PC-9 (cell line): ENCODE measurements around the gene HOXB5. TPM values are rescaled to one million over a fixed set of nuclear protein-coding genes. Genes with fewer than 3 reads are reported as not detected.

Experiments used
- BruUV-seq: library from RNA; stranded (reverse); fragments of 400-500 nt; replicated peaks from 2 replicates; lab custom pipeline; 2021; lab: Mats Ljungman, UMichigan
- CTCF ChIA-PET: fragments of 300-600 bp; sonication (Branson Sonifier 250); formaldehyde crosslinking; loops from one replicate; lab custom pipeline; 2022; ENCODE audit warnings: antibody characterized with exemption; lab: Charles Lee
- POLR2A ChIA-PET: fragments of 300-600 bp; sonication (Branson Sonifier 250); formaldehyde crosslinking; loops from one replicate; lab custom pipeline; 2022; ENCODE audit warnings: antibody characterized with exemption; ENCODE audit not compliant: unreplicated experiment; lab: Charles Lee
- DNase-seq, 2 experiments: peaks; one replicate each; pipeline versions ENCODE4 v3.0.0 to v3.0.0-alpha.2; 2015 to 2022; ENCODE audit warnings: mixed read lengths in 1 of 2
- H2AFZ ChIP-seq: fragments of 200-600 bp; sonication (generic); 2 replicates; pipeline ENCODE4 v1.8.1; 2017; ENCODE audit warnings: antibody characterized with exemption
- H3F3A ChIP-seq: fragments of 200-600 bp; sonication (generic); 2 replicates; pipeline ENCODE4 v1.8.1; 2017; ENCODE audit warnings: antibody characterized with exemption, mild to moderate bottlenecking, low read depth; ENCODE audit not compliant: insufficient read depth
- H3K27ac ChIP-seq: fragments of 200-600 bp; sonication (generic); 2 replicates; pipeline ENCODE4 v1.6.1; 2016; ENCODE audit warnings: mixed run types
- H3K27me3 ChIP-seq: fragments of 200-600 bp; sonication (generic); 2 replicates; pipeline ENCODE4 v1.6.1; 2016; ENCODE audit warnings: low read depth, mixed run types; ENCODE audit not compliant: insufficient read depth
- H3K36me3 ChIP-seq: fragments of 200-600 bp; sonication (generic); 2 replicates; pipeline ENCODE4 v1.6.1; 2016; ENCODE audit warnings: low read depth, mixed run types
- H3K4me1 ChIP-seq: fragments of 200-600 bp; sonication (generic); replicated peaks from 2 replicates; pipeline ENCODE4 v1.6.1; 2016; ENCODE audit warnings: mixed run types; ENCODE audit not compliant: insufficient read depth
- H3K4me2 ChIP-seq: fragments of 200-600 bp; sonication (generic); 2 replicates; pipeline ENCODE4 v1.6.1; 2017; ENCODE audit warnings: mixed run types
- H3K4me3 ChIP-seq: fragments of 200-600 bp; sonication (generic); 2 replicates; pipeline ENCODE4 v1.6.1; 2016; ENCODE audit warnings: mixed run types
- H3K79me2 ChIP-seq: fragments of 200-600 bp; sonication (generic); 2 replicates; pipeline ENCODE4 v1.6.1; 2017; ENCODE audit warnings: low read depth, mixed run types
- H3K9me2 ChIP-seq: fragments of 200-600 bp; sonication (generic); 2 replicates; pipeline ENCODE4 v1.8.1; 2017; ENCODE audit warnings: mild to moderate bottlenecking; ENCODE audit not compliant: insufficient read depth
- H3K9me3 ChIP-seq: fragments of 200-600 bp; sonication (generic); 2 replicates; pipeline ENCODE4 v1.8.1; 2016; ENCODE audit warnings: low read depth; ENCODE audit not compliant: insufficient read depth
- H4K20me1 ChIP-seq: fragments of 200-600 bp; sonication (generic); 2 replicates; pipeline ENCODE4 v1.8.1; 2017; ENCODE audit not compliant: insufficient read depth
- CTCF ChIP-seq: fragments of 200-600 bp; sonication (generic); conservative IDR thresholded peaks from 2 replicates; pipeline ENCODE4 v1.6.1; 2017; ENCODE audit warnings: mixed run types, antibody characterized with exemption, mild to moderate bottlenecking, moderate library complexity
- EZH2 ChIP-seq: fragments of 200-600 bp; sonication (generic); IDR thresholded peaks from 2 replicates; pipeline ENCODE4 v1.8.0; 2017; ENCODE audit warnings: antibody characterized with exemption, low read depth
- intact Hi-C: fragments of 100-400 bp; cut with micrococcal nuclease; formaldehyde crosslinking; loops from one replicate; pipeline ENCODE4 v1.10.0; 2022; ENCODE audit not compliant: unreplicated experiment
- total RNA-seq: library from RNA; stranded (reverse); gene quantifications from 2 replicates; pipeline ENCODE4 v1.2.3, GENCODE V29; 2021

Gene HOXB5
- total RNA-seq, 1 experiment from 2014 or later, result 12.9 TPM

- CTCF ChIA-PET, result no interaction called here
- intact Hi-C loops, result no loop called here
- no peak for DNase-seq
- no peaks in the 10 kb centered on the region for H3K27me3 ChIP-seq
- H3K4me3 ChIP-seq, result no peak overlapping the region
- peaks cover 38% of the 10 kb centered on the region for H3K79me2 ChIP-seq
- H3K9me2 ChIP-seq, result no peaks in the 10 kb centered on the region
- peaks cover 20% of the 10 kb centered on the region for H4K20me1 ChIP-seq
- H3F3A ChIP-seq, result 0 out of 2 replicates have a peak, but pooled peaks cover 5% of the 10 kb centered on the region
- peaks cover 7% of the 10 kb centered on the region for H3K36me3 ChIP-seq
- H3K4me2 ChIP-seq, result no peak overlapping the region
- H3K4me1 ChIP-seq, result no peaks in the 10 kb centered on the region
- no peak overlapping the region for H3K27ac ChIP-seq
- TF ChIP-seq EZH2, result no peak
- POLR2A ChIA-PET, result no interaction called here
- H3K9me3 ChIP-seq, result no peaks in the 10 kb centered on the region
- no TSS peak for BruUV-seq
- H2AFZ ChIP-seq, result no peak overlapping the region
Measured at GRCh38 chr17:48595278-48595999, 1.9 kb upstream of the HOXB5 start.

DNA sequence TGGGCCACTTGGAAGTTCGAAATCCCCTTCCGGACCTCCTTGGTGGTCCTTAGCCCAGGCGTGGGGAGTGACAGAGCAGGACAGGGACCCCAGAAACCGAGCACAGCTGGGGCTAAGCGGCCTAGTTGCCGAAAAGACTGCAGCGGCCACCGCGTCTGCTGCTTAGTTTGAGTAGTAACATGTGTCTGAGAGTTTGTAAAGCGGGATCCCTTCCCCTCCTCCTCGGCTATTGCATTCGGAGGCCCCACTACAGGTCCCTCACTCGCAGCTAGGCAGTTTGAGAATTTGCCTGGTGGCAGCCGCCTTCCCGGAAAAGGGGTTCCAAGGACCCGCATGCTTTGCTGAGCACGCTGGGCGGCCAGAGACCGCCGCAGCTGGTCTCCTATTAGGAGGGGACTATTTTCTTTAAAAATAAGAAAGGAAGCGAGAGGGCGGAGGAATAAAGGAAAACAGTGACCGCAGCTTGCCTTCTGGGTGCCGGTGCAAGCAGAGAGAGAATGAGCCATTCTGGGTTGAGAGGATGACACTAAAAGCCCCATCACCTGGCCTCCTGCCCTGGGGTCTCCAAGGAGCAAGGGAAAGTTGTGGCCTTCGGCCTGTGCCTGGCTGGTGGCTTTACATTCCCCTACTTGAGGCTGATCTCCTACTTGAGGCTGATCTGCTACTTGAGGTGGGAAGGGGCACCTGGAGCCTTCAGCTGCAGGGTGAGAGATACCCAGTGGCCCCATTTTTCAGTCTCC is 1.1 kb upstream of the HOXB5 start:
- H3K36me3 ChIP-seq, result peaks cover 7% of the 10 kb centered on the region
- BruUV-seq, result no TSS peak
- H4K20me1 ChIP-seq, result peaks cover 13% of the 10 kb centered on the region
- H3K27ac ChIP-seq, result no peak overlapping the region
- H3K4me3 ChIP-seq, result no peak overlapping the region
- CTCF ChIA-PET, result interaction anchor here (0.6 kb wide), 1 partner anchor 435 kb away, joined by 10 read pairs; no protein-coding TSS in a partner anchor
- H3K4me2 ChIP-seq, result no peak overlapping the region
- intact Hi-C loops, result no loop called here
- TF ChIP-seq EZH2 (no peak), CTCF (no peak)
- no peak for DNase-seq
- no peaks in the 10 kb centered on the region for H3K4me1 ChIP-seq
- peaks cover 31% of the 10 kb centered on the region for H3K79me2 ChIP-seq
- H2AFZ ChIP-seq, result no peak overlapping the region
- H3K27me3 ChIP-seq, result no peaks in the 10 kb centered on the region
- H3K9me3 ChIP-seq, result no peaks in the 10 kb centered on the region
- H3F3A ChIP-seq, result 0 out of 2 replicates have a peak, but pooled peaks cover 5% of the 10 kb centered on the region
- H3K9me2 ChIP-seq, result no peaks in the 10 kb centered on the region
- POLR2A ChIA-PET, result no interaction called here

- H3K27me3 ChIP-seq, result no peaks in the 10 kb centered on the region
- H3K9me2 ChIP-seq, result no peaks in the 10 kb centered on the region
- H3K4me2 ChIP-seq, result no peak overlapping the region
- H3K79me2 ChIP-seq, result peaks cover 24% of the 10 kb centered on the region
- H3F3A ChIP-seq, result 0 out of 2 replicates have a peak, but pooled peaks cover 5% of the 10 kb centered on the region
- H3K9me3 ChIP-seq, result no peaks in the 10 kb centered on the region
- intact Hi-C loops, result no loop called here
- POLR2A ChIA-PET, result no interaction called here
- no peaks in the 10 kb centered on the region for H3K4me1 ChIP-seq
- no peak for DNase-seq
- H3K4me3 ChIP-seq, result no peak overlapping the region
- BruUV-seq, result no TSS peak
- CTCF ChIA-PET, result interaction anchor here (0.6 kb wide), 1 partner anchor 436 kb away, joined by 10 read pairs; no protein-coding TSS in a partner anchor
- no peak overlapping the region for H3K27ac ChIP-seq
- H2AFZ ChIP-seq, result no peak overlapping the region
- TF ChIP-seq CTCF (peak; percentile 66), EZH2 (no peak)
- H3K36me3 ChIP-seq, result peaks cover 7% of the 10 kb centered on the region
- H4K20me1 ChIP-seq, result peaks cover 7% of the 10 kb centered on the region
Measured at GRCh38 chr17:48593840-48594537, 410 bp upstream of the HOXB5 start.
